Measurements from ENCODE around the gene TMEM120B. TPM values are rescaled to one million over a fixed set of nuclear protein-coding genes. Genes with fewer than 3 reads are reported as not detected.

The TMEM120B gene
- total RNA-seq, 1 experiment from 2014 or later, result 18.5 TPM

GRCh38 chr12:121781484-121781997, 69.0 kb downstream of the TMEM120B start:
- ChIA-PET POLR2A (ENCODE audit: unreplicated experiment) (no interaction called here), CTCF (interaction anchor here (1.5 kb wide), 1 partner anchor 13 kb away, joined by 7 read pairs; no protein-coding TSS in a partner anchor)
- Histone ChIP-seq H3K9me2 (replicated peaks; ENCODE audit: low read length) (no peaks in the 10 kb centered on the region), H3K9ac (ENCODE audit: low read length) (no peak overlapping the region), H3K36me3 (ENCODE audit: low read depth, low read length) (peaks cover 40% of the 10 kb centered on the region), H3F3A (ENCODE audit: low read length, unreplicated experiment) (peaks cover 10% of the 10 kb centered on the region), H3K4me2 (ENCODE audit: low read length) (no peak overlapping the region), H4K20me1 (ENCODE audit: low read length) (0 out of 2 replicates have a peak, but pooled peaks cover 7% of the 10 kb centered on the region), H3K27ac (ENCODE audit: low read length) (peak overlapping the region; percentile 23; the same call in 1 of the 2 replicates), H3K27me3 (ENCODE audit: low read length) (no peaks in the 10 kb centered on the region), H3K4me3 (ENCODE audit: low read length) (no peak overlapping the region), H3K4me1 (ENCODE audit: insufficient read depth, low read length) (peaks cover 41% of the 10 kb centered on the region), H3K9me3 (ENCODE audit: low read length) (no peaks in the 10 kb centered on the region), H3K79me2 (ENCODE audit: low read length) (peaks cover 50% of the 10 kb centered on the region), H2AFZ (ENCODE audit: low read length) (no peak overlapping the region)
- intact Hi-C loops (cut with micrococcal nuclease), result no loop called here
- no peak for ATAC-seq
- no TSS peak for BruUV-seq (replicated peaks)
- no peak for TF ChIP-seq EZH2 (IDR thresholded peaks at IDR 0.05; ENCODE audit: low read length, unreplicated experiment)
- no peak for TF ChIP-seq CTCF (conservative IDR thresholded peaks at IDR 0.05; ENCODE audit: low read depth, low read length)
- no peak for TF ChIP-seq EZH2phosphoT487 (IDR thresholded peaks at IDR 0.05; ENCODE audit: borderline replicate concordance, low read length)
- no peak for DNase-seq

- Histone ChIP-seq H4K20me1 (ENCODE audit: low read length) (0 out of 2 replicates have a peak, but pooled peaks cover 7% of the 10 kb centered on the region), H3K9me2 (replicated peaks; ENCODE audit: low read length) (no peaks in the 10 kb centered on the region), H3K9me3 (ENCODE audit: low read length) (no peaks in the 10 kb centered on the region), H3K4me1 (ENCODE audit: insufficient read depth, low read length) (peaks cover 47% of the 10 kb centered on the region), H2AFZ (ENCODE audit: low read length) (no peak overlapping the region), H3K9ac (ENCODE audit: low read length) (no peak overlapping the region), H3K27ac (ENCODE audit: low read length) (peak overlapping the region; percentile 23), H3F3A (ENCODE audit: low read length, unreplicated experiment) (peaks cover 8% of the 10 kb centered on the region), H3K36me3 (ENCODE audit: low read depth, low read length) (peaks cover 45% of the 10 kb centered on the region), H3K27me3 (ENCODE audit: low read length) (no peaks in the 10 kb centered on the region), H3K4me2 (ENCODE audit: low read length) (no peak overlapping the region), H3K4me3 (ENCODE audit: low read length) (no peak overlapping the region), H3K79me2 (ENCODE audit: low read length) (peaks cover 55% of the 10 kb centered on the region)
- no peak for ATAC-seq
- BruUV-seq (replicated peaks), result no TSS peak
- CTCF ChIA-PET, result interaction anchor here (0.6 to 1.5 kb wide), 2 partner anchors 13 to 79 kb away, joined by 4 to 7 read pairs; no protein-coding TSS in a partner anchor
- no peak for TF ChIP-seq EZH2phosphoT487 (IDR thresholded peaks at IDR 0.05; ENCODE audit: borderline replicate concordance, low read length)
- no peak for TF ChIP-seq EZH2 (IDR thresholded peaks at IDR 0.05; ENCODE audit: low read length, unreplicated experiment)
- TF ChIP-seq CTCF (conservative IDR thresholded peaks at IDR 0.05; ENCODE audit: low read depth, low read length), result no peak
- POLR2A ChIA-PET (ENCODE audit: unreplicated experiment), result no interaction called here
- intact Hi-C loops (cut with micrococcal nuclease), result no loop called here
- peak; percentile 30 for DNase-seq
These were observed 69.7 kb downstream of the TMEM120B start for GRCh38 chr12:121781998-121782979.
